HG02981 (cell line): ENCODE data around the gene TFF1.

Source experiments
- ATAC-seq: cut with Tn5 transposase; IDR thresholded peaks from one replicate; pipeline ENCODE4 v1.9.1; 2021; ENCODE audit warnings: mild to moderate bottlenecking, moderate library complexity; ENCODE audit not compliant: unreplicated experiment

The TFF1 gene

GRCh38 chr21:42321231-42321630 lies 45.1 kb downstream of the TFF1 start:
- no peak for ATAC-seq

GRCh38 chr21:42320791-42321190 lies 45.5 kb downstream of the TFF1 start:
- no peak for ATAC-seq

GRCh38 chr21:42319851-42320572 lies 46.3 kb downstream of the TFF1 start:
- ATAC-seq = no peak

DNA sequence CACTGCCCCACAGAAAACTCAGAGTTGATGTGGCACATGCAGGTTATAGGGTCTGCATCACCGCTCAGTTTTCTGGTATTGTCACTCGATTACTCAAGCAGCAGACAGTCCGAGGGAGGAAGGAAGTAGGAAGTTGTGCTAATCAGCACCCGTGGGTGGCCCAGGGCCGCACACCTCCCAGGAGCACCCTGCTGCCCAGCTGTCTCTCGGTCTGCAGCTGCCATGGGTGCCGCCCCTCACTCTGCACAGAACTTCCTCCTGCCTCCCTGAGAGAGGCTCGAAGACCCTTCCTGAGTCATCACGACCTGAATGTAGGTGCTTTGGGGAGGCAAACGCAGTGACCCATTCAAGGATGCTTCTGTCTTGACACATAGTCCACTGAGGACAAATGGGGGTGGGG lies 47.0 kb downstream of the TFF1 start:
- ATAC-seq = no peak

DNA sequence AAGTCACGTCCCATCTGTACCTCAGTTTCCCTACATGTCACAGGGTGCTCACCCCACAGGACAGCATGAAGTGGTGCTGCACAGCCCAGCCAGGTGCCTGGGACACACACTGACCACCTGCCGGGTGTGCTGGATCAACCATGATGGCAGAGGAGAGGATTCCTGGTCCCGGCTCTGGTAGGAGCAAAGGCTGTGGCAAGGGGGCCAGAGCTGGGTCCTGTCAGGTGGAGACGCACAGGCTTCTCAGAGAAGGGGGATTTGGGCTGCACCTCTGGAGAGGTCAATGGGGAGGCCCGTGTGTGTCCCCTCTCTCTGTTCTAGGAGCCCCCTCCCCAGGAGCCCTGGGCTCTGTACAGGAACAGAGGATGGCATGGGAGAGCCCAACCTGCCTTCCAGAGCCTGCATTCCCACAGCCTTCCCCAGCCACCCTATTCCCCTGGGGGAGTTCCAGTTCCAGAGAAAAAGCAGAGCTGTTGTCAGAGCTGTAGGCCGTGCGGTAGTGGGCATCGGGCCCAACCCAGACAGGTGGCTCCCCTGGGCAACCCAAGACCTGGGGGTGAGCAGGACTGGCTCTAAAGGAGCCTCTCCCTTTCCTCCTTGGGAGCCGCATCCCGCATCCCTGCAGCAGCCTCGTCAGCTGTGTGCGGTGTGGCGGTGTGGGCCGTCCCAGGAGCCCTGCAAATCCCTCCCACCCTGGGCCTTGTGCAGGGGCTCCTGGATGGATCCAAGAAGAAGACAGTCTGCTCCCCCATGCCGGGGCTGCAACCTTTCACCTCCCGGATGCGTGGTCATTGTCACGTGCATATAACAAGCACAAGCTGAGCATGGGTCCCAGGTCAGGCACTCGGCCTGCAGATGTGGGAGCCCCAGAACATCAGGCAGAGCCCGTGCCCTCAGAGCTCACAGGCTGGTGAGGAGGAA lies 48.2 kb downstream of the TFF1 start:
- ATAC-seq = no peak

GRCh38 chr21:42317341-42317741 lies 49.0 kb downstream of the TFF1 start:
- ATAC-seq = no peak

- ATAC-seq = no peak
Observed at GRCh38 chr21:42316891-42317290, 49.4 kb downstream of the TFF1 start.

DNA sequence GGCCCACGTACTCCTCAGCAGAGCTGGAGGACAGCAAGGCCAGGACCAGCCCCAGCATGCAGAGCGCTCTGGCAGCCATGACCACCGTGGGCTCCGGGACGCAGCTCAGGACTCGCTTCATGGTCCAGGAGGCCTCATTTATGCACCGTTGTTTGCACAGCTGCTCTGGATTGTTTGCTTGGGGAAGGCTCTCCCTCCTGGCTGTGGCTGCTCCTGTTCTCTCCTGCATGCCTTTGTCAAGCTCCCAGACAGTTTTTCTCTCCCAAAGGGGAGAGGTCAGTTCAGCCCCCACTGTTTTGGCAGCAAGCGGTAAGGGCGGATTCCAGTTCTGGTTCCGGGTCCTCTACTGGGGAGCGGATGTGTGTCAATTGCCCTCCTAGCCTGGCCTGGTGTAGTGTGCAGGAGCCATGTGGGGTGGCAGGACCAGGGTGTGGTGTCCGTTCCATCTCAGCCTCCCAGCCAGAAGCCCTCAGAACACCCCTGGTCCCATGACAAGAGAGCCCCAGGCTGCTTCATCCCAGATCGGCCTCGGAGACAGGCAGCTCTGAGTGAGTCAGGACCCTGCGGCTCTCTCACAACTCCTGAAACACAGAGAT lies 50.9 kb downstream of the TFF1 start, which contains the start of gene TFF3:
Gene TFF3, minus strand, starts transcription at position 114 of the 596 bp plus-strand sequence. Its CDS starts 35 bp downstream, at position 79.
- ATAC-seq = no peak

GRCh38 chr21:42314616-42315295 lies 51.6 kb downstream of the TFF1 start:
- no peak for ATAC-seq

- no peak for ATAC-seq
Observed at GRCh38 chr21:42313501-42313969, 52.8 kb downstream of the TFF1 start.

DNA sequence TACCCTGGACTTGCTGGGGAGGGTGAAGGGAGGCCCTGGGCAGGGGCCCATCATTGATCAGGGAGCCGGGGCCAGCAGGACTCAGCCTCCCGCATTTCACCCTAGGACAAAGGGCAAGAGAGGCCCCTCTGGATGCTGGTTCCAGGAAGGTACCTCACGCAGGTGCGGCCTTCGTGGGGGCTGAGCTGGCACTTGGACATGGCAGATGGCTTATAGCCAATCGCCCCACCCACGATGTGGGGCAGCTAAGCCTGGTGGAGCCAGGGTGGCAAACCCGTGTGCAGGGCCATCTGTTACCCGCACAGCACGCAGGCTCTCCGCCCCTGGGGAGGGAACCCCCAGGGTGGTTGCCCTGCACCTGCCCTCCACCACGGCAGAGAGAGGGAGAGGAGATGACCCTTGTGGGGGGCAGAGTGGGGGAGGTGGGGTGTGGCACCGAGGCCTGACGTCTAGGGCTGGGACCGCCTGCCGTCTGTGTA lies 53.7 kb downstream of the TFF1 start:
- no peak for ATAC-seq
